Embryonic facial prominence (tissue), 1 donor: ENCODE measurements around the gene GPS1.

Experiments
- DNase-seq: peaks from one replicate; pipeline ENCODE4 v3.0.0-alpha.2; 2016; ENCODE audit errors: extremely low spot score

Gene GPS1

DNA sequence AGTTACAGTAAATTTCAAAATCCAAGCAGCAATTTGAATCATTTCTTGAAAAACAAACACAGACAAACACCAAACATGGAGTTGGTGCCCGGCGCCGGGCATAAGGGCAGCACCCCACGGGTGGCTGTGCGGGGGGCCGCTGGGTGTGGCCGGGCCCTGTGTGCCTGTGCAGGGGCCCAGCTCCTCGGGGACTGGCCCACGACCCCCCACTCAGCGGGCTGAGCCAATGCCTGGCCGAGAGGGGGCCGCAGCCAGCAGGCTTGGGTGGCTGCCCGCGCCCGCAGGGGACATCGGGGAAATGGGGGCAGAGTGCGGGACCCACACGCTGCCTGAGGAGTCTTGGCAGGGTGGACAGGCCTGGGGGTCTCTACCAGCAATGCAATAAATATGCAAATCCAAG is 26.7 kb downstream of the GPS1 start:
- no peak for DNase-seq

DNA sequence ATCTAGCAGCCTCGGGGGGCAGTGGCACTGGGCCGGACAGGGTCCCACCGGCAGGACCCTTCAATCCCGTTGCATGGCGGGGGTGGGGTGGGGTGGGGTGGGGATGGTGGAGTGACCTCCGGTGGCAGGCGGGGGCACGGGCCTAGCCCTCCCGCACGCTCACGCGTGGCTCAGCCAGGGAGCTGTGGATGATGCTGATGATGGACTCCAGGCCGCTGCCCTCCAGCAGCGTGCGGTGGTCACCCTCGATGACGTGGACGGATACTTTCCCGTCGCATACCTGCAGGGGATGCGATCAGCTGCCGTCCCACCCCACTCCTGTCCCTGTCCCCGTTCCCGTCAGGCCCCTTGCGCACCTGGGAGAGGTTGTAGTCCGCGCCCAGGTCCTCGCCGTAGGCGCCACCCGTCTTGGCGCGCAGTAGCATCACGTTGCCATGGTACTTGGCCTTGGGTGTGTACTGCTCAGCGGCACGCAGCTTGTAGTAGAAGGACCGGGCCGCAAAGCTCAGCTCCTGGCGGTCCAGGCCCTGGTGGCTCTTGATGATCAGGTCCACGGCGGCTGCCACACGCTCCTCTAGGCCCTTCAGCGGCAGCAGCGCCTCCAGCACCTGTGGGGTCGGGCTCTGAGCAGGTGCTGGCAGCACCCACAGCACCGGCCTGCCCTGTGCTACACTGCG is 27.4 kb downstream of the GPS1 start:
- DNase-seq = no peak

DNA sequence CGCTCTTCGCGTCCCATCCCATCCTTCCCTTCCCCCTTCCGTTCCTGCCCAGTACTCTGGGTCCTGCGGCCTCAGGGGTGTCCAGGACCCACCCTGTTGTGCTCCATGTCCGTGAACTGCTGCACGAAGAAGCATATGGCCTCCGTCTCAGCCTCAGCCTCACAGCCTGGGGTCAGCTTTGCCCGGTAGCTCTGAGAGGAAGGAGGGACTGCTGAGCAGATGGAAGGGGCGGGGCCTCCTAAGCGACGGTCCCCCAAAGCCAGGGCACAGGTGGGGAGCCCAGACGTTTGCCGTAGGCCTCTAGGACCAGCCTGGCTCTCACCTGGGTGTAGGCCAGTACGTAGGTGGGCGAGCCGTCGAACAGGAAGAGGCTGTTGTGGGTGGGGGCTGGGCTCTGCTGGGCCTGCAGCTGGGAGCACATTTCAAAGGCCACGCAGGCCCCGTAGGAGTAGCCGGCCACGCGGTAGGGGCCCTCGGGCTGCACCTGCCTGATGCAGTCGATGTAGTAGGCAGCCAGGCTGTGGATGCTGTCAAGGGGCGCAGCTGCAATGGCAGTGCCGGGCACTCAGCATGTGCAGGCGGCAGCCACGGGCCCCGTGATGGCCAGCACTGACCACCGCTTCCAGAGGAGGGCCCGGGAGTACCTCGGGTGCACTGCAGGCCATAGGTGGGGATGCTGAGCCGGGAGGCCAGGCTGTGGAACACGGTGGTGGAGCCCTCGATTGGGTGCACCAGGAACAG is 28.5 kb downstream of the GPS1 start:
- DNase-seq = no peak

DNA sequence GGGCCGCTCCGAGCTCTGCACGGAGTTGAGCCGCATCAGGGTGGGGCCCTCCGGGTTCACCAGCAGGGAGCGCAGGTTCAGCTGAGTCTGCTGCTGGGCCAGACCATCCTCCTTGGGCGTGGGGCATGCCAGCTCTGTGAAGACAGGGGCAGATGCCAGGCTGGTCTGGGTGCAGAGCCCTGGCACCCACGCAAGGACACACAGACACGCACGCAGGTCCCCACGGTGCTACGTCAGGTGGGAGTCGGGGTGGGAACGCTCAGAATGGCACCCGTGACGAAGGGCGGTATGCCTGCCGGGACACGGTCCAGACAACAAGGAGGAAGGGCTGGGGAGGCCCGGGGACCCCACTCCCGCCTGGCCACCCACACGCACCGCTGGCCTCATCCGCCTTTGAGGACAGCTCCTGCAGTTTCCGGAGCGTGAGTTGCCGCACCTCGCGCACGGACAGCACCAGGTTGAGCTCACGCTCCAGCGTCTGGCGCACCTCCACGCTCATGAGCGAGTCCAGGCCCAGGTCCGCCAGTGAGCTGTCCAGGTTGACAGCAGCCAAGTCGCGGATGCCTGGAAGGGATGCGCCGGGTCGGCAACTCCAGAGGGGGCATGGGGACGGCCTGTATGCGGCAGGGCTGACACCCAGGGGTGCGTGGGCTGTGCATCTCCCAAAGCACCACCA is 29.2 kb downstream of the GPS1 start:
- DNase-seq = no peak

DNA sequence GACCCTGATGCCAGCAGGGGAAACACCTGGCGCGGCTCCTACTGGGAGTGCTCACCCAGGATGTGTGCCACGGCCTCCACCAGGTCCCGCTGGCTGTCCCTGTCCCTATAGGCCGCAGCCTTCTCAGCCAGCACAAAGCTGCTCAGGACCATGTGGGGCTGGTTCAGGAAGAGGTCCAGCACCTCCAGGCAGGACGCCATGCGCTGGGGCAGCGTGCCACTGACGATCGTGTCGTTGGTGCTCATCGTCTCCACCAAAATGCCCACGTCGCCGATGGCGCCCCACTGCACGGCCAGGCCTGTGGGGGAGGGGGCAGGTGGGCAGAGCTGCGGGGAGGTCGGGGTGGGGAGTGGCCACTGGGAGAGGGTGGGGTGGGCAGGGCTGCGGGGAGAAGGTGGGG is 29.8 kb downstream of the GPS1 start:
- no peak for DNase-seq

DNA sequence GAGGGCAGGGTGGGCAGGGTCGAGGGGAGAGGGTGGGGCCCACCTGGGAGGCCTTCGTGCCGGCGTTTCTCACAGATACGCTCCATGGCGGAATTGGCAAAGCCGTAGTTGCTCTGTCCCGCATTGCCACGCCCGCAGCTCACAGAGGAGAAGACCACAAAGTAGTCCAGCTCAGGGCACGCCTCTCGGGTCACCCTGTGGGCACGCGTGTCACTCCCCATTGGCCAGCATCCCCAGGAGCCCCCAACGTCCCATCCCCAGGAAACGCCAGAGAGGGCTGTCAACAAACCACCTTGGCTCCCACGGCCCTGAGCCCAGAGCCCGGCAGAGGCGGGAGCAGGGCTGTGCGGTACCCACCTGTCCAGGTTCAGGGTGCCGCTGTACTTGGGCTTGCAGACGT is 30.3 kb downstream of the GPS1 start:
- no peak for DNase-seq

DNA sequence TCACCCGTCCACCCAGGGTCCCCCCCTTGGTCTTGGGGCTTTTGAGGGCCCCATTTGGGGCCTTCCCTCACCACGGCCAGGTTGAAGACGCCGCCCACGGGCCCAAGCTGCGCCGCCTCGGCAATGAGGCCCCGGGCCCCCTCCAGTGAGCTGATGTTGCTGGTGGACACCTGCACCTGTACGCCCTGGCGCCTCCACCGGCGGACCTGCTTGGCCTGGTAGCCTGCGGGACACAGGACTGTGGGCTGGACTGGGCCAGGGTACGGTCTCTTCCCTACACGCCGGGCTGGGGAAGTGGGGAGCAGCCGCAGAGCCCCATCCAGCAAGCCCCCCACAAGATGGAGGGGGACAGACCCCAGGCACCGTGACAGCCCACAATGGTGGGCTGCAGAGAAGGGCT is 30.8 kb downstream of the GPS1 start:
- no peak for DNase-seq

DNA sequence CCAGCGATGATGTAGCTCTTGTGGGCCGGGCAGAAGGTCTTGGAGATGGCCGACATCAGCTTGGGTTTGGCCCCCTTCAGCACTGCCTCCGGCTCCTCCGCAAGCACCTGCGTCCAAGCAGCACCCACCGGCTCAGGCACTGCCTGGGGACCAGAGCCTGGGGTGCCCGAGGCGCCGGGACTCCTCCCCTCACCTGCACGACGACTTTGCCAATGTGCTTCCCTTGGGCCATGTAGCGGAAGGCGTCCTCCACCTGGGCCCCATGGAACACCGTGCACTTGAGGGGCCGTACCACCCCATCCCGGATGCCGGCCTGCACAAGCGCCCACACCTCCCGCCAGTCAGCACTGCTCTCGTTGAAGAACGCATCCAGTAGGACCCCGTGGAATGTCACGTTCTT is 31.3 kb downstream of the GPS1 start:
- no peak for DNase-seq

DNA sequence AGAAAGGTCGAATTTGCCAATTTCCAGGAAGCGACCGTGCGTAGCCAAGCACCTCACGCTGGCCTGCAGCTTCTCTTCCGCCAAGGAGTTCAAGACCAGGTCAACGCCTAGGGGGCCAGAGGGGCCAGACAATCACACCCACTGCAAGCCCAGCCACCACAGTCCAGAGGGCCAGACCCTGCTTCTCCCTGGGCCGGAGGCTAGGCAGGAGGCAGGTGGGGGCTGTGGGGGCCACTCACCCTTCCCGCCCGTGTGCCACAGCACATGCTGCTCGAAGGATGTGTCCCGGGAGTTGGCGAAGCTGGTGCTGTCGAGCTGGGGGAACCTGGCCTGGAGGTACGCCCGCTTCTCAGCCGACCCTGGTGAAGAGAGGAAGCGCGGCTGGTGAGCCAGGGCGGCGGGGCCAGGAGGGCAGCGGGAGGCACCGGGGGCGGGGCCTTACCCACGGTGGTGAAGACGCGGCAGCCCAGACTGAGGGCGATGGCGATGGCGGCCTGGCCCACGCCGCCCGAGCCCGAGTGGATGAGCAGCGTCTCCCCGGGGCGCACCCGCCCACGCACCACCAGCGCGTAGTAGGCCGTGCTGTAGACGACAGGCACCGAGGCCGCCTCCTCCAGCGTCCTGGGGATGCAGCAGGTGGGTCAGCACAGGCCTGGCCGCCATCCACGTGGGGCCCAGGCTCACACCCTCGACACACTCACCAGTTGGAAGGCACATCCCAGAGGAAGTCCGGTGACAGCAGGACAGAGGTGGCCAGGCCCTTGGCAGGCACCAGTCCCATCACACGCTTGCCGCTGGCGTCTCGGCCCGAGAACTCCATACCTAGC is 32.0 kb downstream of the GPS1 start:
- DNase-seq = no peak

DNA sequence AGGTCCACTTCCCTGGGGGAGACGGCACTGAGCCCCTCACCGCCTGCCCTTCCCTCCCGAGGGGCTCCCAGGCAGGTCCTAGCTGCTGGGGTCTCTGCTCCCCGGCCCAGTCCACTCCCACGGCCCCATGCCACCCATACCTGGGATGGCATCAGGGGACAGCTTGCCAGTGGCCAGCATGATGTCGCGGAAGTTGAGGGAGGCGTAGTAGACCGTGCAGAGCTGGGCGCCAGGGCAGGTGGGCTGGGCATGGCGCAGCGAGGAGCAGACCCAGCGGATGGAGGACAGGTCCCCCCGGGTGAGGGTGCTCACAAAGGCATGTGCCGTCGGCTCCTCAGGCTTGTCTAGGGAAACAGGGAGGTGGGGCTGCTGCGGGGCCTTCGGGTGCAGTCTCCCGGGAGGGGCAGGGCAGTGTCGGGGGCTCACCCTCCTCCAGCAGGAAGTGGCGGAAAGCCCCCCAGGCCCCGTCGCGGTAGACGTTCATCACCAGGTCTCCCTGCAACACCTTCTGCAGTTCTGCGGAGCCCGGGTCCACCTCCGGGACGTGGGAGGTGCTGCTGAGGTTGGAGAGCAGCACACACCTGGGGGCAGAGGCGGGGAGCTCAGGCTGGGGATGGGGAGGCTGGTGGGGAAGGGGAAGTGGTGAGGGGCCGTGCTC is 32.8 kb downstream of the GPS1 start:
- no peak for DNase-seq

DNA sequence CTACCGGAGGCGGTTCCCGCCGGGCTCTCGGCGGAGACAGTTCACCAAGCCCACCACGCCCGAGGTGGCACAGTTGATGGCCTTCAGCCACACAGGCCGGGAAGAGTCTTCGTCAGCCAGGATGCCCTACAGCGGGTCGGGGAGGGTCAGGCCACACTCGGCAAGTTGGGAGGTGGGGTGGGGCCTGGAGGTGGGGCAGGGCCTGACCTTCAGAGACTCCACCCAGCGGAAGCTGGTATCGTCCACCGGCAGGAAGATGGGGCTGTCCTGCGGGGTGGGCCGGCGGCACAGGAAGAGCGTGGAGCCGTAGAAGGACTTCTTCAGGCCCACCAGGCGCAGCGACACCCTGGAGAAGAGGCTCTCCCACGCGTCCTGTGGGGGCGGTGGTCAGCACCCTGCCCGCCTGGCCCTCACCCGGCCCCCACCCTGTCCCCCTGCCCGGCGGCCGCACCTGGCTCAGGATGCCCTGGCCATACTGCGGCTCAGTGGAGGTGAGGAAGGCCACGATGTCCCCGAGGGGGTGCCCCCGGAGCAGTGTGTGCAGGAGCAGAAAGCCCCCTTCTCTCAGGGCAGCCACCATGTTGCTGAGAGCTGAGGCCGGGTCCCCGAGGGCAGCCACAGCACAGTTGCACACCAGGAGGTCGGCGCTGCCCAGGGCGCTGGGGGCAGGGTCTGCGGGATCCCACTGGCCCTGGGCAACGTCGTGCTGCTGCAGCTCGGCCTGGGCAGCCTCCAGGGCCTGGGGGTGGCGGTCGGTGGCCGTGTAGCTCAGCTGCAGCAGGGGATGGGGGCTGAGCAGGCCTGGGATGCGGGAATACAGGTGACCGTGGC is 33.5 kb downstream of the GPS1 start:
- DNase-seq = no peak

DNA sequence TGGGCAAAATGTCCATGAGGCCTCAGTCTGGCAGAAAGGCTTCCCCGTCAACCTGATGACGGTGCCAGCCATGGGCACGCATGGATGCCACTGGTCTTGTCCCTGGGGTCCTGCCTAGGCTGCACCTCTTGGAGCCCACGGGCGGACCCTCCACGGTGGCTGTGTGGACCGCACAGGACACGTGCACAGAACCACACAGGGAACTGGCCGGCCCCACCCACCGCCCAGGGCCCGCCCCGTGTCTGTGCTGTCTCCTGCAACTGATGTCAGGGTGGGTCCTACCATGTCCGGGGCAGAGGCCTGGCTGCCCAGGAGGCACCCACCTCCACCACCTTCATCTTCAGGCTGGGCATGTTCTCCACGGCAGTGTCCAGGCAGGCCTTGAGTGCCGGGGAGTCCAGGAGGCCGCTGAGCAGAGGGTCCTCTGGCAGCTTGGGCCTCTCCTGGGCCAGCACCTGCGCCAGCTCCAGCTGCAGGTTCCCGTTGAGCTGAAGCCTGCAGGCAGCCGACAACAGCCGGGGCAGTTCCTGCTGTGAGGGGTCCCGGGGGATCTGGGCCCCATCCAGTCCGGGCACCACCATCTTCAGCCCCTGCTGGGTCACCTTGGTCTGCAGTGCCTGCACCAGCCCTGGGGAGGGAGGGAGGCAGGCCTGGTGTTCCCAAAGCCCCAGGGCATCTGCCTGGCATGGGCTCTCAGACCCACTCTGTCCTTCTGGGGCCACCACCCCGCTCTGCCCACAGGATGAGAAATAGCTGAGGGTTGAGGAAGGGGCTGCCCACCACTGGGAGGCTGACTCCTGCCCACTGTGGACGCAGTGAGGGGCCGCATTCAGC is 34.5 kb downstream of the GPS1 start:
- no peak for DNase-seq

DNA sequence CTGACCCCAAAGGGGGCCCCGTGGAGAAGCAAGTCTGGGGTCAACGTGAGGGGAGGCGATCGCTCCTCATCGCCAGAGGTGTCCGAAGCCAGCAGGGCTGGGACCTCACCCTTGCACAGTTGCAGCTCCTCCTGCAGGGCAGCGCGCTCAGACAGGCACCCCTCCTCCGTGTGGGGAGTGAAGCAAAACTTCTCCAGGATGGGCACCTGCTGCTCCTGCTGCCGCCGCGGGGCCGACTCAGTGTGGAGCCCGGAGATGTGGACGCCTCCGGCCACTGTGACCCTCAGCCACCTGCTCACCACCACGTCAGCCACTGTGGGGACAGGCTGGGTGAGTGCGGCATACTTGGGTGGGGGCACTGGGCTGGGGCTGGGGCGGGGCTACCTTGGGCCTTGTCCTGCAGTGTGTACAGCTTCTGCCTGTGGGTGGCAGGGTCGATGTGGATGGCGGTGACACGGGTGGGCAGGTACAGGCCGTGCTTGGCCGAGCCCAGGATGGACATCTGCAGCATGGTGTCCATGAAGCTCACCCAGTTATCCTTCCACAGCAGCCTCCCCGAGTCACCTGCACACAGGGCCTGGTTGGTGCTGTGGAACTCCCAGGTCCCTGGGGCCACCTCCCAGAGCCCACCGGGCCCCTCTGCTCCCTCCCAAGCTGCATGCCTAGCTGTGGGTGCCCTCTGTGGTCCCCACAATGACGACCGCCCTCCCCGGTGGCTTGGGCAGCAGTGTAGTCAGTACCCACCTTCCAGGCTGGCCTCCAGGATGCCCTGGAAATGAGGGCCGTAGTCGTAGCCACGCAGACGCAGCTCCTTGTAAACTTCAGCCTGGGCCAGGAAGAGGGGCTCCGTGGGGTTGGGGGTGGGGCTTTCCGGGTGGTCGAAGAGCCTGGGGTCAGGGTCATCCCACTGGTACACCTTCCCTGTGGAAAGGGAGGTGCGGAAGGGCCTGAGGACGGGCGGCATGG is 35.5 kb downstream of the GPS1 start:
- no peak for DNase-seq

DNA sequence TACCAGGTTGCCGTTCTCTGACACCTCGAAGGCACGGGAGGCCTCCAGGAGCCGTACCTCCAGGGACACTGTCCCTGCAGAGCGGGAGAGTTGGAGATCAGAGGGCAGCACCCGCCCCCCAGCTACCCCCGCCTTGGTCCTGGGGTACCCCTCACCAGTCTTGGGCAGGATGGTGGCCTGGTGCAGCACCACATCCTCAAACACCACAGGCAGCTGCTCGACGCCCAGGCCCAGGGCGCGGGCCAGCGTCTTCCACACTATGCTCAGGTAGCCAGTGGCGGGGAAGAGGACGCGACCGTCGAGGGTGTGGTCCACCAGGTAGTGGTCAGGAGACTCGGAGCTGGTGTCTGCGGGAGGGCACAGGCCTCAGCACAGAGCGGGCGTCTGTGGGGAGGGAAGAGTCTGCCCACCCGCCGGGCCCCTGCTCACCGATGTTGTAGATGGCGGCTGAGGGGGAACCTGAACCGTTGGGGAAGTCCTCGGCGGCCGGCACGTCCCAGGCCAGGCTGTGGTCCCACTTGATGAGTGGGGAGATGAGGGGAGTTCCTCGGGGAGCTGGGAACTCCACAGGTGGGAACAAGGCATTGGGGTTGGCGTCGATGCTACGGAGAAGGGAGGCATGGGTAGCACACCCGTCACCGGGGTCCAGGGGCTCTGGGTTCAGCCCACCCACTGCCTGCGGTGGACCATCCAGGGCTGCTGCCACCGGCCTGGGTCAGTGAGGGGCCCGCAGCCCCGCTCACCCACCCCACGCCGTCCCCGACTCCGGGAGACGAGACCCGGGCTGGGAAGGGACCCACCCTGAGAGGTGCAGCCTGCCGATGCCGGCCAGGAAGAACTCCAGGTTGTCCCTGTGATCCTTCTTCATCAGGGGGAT is 36.5 kb downstream of the GPS1 start:
- no peak for DNase-seq

DNA sequence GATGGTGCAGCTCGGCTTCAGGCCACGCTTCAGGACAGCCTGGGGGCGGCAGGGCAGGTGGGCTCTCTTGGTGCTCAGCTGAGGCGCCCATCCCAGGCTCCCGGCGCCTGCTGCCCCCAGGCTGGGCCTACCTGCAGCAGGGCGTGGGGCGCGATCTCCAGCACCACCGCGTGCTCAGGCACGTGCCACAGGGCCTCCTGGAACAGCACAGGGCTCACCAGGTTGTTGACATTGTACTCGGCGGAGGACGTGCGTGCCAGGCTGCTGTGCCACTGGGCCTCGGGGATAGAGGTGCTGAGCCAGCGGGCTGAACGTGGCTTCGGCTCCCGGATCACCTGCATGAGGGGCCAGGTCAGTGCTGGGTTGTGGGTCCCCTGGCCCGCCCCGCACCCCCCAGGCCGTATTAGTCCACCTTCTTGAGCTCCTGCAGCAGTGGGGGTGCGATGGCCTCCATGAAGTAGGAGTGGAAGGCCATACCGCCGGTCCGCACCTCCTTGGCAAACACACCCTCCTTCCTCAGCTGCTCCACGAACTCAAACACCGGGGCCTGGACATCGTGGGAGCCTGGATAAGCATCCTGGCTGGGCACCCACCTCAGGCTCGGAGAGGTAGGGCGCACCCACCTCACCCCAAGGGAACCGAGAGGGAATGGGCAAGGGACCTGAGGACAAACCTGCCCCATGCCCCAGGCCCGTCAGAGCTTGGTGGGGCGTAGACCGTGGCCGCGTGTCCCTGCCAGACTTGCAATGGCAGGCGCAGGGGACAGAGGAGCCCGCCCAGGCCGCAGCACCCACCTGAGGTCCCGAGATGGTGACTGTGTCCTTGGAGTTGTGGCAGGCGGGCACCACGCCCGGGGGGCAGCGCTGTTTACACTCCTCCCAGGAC is 37.4 kb downstream of the GPS1 start:
- no peak for DNase-seq

DNA sequence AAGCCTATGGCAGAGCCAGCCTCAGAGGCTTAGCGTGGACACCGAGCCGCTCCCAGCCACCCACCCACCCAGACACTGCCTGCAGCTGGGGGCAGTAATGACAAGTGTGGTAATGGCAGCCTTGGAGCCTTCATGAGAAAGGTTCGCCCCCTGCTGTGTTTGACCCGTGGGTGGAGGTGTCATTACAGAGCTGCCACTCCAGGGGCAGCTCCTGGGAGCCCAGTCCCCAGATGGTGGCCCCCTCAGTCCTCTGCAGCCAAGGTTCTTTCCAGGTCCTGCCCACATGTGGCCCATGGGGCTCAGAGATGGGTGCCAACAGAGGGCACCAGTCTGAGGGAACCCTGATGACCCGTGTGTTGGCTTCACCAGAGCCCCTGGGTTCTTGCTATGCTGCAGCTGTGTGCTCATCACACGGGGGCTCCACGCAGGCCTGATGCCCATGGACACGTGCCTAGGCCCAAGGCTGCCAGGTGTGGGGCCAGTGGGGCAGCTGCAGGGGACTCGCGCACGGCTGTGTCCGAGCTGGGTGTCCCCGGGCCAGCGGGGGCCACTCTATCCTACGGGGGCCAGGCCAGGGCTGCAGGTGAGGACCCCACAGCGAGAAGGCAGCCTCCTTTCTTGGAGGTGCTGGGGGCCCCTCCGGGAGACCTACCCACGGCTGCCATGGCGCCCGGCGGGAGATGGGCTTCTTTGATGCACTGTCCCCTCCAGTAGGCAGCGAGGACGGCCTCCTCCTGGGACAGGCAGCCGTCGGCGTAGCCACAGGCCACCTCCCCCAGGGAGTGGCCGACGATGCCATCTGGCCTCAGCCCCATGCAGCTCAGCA is 38.2 kb downstream of the GPS1 start:
- no peak for DNase-seq
